GM19238 (cell line): ENCODE data around the gene IFI27.
"Not testable (repeated sequence)": the region's sequence is repeated elsewhere in the genome, so short reads cannot be mapped to it uniquely, and the experiment has no call there.

ENCODE experiments used
- DNase-seq: peaks from one replicate; pipeline ENCODE4 v3.0.0; 2011; ENCODE audit warnings: low spot score; ENCODE audit not compliant: insufficient read length

IFI27 gene

DNA sequence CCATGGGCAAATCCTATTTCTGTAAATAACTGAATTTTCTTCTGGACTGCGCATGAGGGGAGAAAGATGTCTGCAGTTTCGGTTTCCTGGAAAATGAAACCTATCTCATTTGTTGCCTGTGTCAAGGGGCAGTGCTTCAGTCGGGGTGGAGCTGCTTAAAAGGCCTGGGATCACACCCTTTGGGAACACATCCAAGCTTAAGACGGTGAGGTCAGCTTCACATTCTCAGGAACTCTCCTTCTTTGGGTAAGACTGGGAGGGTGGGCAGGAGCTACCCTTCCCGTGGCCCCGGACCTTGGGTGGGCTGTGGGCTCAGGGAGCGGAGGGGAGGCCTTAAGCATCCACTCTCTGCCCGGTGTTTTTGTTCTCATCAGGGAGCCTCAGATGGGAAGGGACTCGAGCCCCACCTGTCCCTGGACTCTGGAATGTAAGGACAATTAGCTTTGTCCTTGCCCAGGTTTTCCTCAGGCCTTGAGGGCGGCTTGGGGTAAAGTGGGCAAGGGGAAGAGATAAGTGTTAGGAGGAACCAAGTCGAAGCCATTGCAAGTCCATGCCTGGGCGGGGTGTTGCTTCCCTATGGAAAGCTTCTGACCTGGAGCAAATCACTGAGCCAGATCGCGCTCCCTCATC, at the start of gene IFI27:
Gene IFI27 (plus strand): TSS at position 185 of the 630 bp plus-strand sequence.
- no peak for DNase-seq

DNA sequence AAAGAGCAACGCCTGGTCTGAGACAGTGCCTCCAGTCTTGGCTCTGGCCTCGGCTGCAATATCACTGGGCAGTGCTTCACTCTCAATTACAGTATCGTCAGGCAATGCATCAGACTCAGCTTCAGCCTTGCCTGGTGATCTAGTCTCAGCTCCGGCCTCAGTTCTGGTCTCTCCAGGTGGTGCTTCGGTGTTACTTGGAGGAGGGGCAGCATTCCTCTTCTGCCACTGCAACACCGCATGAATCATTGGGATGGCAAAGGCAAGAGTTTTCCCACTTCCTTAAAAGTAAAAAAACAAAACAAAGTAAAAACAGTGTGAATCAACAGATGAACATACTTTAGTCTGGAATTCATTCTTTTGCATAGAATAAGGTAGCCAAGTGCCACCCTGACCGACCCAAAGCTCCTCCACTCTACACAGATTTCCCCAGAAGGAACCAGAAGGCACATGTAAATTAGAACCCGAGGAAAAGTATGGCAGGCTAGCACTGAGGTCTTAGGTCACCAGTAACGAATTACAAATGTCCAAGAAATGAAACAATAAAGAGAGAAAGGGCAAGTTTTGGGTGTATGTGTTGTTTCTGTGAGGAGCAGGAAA, 48.1 kb upstream of the IFI27 start:
- no peak for DNase-seq

DNA sequence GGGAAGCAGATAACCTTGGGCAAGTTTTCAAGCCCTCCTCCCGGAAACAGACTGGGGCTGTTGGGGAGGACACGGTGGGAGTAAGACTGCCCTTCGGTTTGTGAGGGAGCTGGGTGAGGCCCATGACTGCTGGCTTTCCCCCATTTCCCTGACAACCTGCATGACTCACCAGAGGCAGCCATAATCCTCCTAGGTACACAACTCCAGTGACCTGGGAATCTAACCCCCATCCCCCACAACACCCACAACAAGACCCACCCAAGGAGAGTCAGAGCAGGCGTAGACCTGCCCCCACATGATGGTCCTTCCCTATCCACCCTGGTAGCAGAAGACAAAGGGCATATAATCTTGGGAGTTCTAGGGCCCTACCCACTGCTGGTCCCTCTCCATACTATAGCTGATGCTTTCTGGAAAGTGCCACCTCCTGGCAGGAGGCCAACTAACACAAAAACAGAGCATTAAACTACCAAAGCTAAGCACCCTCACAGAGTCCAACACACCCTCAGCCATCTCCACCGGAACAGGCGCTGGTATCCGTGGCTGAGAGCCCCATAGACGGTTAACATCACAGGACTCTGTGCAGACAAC, 44.4 kb upstream of the IFI27 start:
- DNase-seq: no peak

DNA sequence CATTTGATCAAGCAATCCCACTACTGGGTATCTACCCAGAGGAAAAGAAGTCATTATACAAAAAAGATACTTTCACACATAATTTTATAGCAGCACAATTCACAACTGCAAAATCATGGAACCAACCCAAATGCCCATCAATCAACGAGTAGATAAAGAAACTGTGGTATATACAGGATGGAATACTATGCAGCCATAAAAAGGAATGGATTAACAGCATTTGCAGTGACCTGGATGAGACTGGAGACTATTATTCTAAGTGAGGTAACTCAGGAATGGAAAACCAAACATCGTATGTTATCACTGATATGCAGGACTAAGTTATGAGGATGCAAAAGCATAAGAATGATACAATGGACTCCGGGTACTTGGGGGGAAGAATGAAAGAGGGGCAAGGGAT, 38.5 kb upstream of the IFI27 start:
- not testable (repeated sequence) for DNase-seq

DNA sequence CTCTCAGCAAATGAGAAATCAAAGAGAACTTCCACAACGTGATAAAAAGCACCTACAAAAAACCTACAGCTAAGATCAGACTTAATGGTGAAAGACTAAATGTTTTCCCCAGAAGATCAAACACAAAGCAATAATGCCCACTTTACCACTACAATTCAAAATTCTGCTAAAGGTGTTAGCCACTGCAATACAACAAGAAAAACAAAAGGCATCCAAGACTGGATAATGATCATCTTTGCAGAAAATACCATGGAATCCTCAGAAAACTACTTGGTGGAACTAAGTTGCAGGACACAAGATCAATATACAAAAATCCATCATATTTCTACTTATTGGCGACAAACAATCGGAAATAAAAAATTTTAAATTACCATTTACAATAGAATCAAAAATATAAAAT, 36.0 kb upstream of the IFI27 start:
- no peak for DNase-seq

DNA sequence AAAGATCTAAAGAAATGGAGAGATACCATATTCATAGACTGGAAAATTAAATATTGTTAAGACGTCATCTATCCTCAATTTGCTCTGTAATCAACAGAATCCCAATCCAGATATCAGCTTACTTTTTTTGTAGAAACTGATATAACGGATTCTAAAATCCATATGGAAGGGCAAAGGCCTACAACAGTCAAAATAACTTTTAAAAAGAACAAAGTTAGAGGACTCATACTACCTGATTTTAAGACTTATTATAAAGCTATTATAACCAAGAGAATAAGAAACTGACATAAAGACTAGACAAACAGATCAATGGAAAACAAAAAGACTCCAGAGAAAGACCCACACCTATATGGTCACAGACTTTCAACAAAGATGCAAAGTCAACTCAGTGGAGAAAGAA, 35.5 kb upstream of the IFI27 start:
- DNase-seq: no peak

DNA sequence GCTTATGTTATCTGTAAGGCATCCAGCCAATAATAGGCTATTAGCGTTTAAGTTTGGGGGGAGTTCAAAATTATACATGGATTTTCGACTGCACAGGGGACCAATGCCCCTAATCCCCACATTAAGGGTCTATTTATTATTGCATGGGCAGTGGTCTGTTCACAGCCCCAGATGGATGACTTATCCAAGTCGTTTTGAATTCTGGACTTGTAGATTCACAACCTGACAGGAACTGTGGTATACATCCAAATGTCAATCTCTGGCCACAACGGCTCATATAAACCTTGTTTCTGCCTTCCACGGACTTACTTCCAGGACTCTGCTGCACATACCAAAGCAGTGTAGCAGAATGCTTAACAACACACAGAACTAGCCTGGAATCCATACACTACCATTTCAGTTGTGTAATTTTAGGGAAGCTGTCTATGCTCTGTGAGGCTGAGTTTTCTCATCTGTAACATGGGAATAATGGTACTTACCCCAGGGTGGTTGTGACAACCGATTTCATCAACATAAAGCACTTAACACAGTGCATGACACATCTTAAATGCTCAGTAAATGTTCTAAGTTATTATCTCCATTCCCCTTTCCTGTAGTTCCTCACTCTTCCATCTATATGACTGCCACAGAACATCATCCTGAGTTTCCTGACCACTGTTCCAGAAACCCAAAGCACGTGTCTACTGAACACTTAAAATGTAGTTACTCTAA, 33.3 kb upstream of the IFI27 start:
- DNase-seq: no peak

DNA sequence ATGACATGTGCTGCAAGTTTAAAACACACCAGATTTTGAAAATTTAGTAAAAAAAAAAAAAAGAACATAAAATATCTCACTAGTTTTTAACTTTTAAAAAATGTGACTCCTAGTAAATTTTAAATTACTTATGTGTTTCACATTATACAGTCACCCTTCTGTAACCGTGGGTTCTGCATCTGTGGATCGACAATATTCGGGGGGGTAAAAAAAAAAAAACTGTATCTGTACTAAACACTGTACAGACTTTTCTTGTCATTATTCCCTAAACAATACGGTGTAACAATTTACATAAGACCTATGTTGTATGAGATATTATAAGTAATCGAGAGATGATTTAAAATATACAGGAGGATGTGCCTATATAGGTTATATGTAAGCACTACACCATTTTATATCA, 32.7 kb upstream of the IFI27 start:
- DNase-seq: no peak

DNA sequence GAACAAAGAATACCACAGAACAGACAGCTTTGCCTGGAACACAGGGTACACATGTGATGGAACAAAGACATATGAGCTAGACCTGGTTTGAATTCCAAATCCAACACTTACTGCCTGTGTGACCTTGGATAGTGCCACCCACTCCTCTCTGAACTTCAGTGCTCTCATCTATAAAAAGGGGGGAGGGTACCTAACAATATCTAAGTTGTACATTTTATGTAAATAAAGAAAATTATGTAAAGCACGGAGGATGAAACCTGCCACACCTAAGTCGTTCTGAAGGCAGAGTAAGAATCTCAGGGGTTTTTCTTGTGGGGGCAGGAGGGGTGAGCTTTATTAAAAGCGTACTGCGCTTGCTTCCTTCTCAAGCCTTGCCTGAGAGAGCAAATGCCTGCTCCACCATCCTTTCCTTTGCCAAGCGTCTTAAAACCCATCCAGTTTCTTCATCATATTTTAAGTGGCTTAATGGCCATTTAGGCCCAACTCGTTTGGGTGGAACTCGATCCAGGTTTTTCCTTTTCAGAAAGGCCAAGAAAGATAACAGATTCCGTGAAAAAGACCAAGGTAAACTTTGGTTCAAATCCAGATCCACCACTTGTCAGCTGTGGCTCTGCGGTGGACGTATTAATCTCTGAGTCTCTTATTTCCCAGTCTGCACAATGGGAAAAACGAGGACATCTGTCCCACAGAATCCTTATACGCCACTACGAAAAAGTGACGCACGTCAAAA, 30.5 kb upstream of the IFI27 start:
- no peak for DNase-seq

DNA sequence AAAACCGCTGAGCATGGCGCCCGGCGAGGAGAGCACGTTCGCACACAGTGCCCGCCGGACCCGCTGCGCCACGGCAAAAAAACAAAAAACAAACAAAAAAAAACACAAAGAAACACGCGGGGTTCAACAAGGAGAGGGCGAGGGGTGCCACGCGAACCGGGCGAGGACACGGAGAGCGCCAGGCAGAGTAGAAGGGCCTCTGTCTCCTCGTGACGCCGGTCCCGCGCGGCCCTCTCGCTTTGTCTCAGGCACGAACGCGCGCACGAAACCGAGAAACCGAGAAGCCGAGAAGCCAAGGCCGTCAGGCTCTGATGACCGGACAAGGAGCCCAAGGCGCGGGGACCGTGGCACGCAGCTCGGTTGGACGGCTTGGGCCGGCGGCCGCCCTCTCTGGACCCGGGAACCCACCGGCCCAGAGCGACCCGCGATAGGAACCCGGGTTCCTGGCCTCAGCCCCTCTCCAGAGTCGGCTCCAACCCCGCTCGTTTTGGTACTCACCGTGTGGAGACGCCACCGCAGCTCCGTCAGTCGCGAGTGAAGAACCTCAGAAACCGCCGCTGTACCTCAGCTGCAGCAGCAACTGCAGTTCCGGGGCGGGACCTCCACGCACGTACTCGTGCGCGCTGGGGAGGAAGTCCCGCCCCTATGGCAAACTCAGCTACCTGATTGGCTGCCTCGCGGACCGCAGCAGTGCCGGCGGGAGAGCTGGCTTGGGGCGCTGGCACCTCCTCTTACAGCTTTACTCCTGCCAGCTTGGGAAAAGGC, 29.7 kb upstream of the IFI27 start, which contains the start of the genes DDX24 and IFI27L1:
Gene DDX24 (minus strand): TSS at position 582 of the 765 bp plus-strand sequence. CDS start 1,460 bp downstream, outside the sequence.
Gene IFI27L1 (plus strand): TSS at position 690 of the 765 bp plus-strand sequence. CDS start 15,628 bp downstream, outside the sequence.
- DNase-seq: peak; percentile 94

DNA sequence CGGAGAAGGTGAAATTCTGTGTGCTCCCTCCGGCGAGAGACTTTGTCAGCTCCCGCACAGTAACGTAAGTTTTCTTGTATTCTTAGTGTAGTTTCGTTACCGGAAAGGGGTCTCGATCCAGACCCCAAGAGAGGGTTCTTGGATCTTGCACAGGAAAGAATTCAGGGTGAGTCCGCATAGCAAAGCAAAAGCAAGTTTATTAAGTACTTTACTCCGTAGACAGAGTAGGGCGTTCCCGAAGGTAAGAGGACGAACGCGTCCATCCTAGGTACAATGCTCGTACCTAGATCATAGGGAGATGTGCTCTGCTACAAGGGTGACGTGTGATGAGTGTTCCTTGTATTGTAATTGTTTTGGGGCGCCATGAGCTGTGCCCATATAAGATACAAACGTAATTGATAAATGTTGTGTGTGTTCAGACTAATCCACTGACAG, 29.1 kb upstream of the IFI27 start:
- DNase-seq: no peak

DNA sequence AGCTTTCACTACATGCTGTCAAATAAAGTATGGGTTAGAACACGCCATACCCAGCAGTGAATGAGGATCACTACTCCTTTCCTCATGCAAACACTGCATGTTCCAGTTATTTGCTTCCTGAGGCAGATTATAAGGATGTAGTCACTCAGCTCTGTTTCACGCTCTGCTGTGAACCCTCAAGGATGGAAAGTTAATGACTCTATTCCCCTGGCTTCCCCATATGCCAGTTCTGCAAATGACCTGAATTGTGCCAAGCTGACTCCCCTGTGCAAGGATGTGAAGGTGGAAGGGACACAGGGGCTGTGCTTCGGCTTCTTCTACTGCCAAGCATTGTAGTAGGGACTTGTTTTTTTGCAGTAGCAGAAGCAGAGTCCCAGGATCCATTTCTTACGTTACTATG, 22.6 kb upstream of the IFI27 start:
- DNase-seq: no peak

DNA sequence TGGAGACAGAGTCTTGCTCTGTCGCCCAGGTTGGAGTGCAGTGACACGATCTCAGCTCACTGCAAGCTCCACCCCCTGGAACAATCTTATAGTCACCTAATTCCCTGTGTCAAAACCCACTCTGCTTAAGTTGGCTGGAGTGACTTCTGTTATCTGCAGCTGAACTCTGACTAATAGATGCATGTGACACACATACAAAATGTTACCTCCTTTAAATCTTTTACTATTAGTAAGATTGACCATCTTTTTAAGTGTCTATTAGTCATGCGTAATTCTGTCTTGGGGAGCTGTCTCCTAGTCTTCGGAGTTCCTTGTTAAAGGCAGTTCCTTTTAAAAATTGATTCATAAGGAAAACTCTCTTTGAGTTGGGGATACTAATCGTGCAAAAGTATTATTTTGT, 22.0 kb upstream of the IFI27 start:
- DNase-seq: no peak

DNA sequence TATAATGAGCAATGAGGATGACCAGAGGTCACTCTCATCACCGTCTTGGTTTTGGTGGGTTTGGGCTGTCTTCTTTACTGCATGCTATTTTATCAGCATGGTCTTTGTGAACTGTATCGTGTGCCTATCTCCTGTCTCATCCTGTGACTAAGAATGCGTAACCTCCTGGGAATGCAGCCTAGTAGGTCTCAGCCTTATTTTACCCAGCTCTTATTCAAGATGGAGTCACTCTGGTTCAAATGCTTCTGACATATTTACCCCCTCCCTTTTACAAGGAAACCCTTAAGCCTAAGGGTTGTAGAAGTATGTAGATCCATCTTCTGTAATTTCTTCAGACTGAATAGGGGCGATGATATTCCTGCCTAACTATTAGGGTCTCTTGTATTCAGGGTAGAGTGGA, 21.1 kb upstream of the IFI27 start:
- DNase-seq: no peak

DNA sequence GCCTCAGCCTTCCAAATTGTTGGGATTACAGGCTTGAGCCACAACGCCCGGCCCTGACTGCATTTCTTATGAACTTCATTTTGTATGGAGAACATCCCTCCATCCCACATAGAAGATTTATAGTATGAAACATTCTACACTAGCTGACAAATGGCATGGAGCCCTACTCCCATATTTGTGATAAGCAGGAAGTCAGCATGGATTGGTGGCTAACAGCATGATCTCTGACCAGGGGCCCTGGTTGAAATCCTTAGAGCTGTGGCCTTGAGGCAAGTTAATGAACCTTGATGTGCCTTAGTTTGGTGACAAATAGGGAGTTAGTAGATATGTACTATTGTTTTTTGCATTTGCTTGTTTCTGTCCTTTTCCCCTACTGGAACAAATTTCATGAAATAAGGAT, 17.1 kb upstream of the IFI27 start:
- no peak for DNase-seq

DNA sequence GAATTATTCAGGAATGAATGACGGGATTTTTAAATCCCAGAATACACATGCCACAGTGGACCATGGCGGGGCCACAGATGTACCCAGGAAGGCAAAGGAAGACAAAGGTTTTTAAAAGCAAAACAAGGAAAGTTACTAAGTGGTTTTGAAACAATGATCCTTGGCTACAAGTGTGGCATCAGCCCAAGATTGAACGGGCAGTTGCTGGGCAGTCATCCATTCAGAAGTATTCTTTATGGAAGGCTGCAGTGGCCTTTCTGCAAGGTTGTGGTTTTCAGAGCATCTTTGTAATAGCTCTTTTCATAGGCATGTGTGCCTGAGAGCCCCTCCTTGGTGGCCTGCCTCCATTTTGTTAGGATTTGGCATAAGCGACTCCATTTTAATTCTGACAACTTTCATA, 13.4 kb upstream of the IFI27 start:
- no peak for DNase-seq

DNA sequence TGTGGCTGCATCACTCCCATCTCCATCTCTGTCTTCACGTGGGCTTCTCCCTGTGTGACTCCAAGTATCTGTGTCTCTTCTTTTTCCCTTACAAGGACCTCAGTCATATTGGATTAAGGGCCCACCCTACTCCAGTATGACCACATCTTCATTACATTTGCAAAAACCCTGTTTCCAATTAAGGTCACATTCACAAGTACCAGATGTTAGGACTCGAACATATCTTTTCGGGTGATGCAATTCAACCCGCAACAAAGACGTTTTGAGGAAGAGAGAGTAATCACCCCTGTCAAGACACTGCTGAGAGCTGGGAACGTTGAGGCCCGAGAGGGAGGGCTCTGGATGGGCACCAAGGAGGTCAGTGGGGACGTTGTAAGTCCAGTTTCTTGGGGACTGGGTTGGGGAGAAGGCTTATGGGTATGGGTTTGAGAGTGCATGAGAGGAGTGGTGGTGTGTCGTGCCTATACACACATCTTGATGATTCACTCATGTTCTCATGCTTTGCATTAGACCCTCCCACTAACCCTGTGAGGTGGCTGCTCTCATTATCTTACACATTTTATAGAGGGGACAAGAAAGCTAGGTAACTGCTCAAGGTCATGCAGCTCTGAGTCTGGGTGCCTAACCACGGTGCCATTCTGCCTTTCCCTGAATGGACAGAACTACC, 12.1 kb upstream of the IFI27 start:
- no peak for DNase-seq

DNA sequence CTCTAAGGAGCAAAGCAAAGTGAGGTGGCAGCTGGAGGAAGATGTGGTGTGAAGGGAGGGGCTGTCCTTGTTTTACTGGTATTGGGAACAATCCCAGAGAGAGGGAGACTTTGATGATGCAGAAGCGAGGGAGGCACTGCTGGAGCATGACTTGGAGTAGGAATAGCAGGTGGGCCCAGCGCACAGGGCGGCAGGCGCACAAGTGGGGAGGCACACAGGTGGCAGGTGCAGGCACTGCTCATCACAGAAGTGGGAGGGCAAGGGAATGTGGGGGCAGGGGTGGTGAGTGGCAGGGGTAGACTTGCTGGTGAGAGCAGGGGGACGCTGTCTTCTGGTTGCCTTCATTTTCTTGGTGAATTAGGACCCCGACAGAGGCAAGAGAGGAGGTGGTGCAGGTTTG, 11.5 kb upstream of the IFI27 start:
- no peak for DNase-seq

DNA sequence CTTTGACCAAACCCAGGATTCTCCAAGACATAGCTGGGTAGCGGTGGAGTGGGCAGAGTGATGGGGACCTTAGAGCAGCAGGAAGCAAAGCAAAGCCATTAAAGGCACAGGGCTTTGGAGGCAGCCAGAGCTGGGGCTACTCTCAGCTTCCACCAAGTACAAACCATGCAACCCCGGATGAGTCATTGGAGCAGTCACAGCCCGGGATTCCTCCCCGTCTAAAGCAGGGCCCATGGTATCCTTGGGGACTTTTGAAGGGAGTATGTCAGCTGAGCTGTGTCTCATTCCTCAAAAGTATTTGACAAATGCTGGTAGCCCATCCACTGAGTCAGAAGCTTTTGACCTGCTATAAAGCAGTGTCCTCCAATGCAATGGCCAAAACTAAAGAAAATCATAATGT, 9.7 kb upstream of the IFI27 start:
- no peak for DNase-seq

DNA sequence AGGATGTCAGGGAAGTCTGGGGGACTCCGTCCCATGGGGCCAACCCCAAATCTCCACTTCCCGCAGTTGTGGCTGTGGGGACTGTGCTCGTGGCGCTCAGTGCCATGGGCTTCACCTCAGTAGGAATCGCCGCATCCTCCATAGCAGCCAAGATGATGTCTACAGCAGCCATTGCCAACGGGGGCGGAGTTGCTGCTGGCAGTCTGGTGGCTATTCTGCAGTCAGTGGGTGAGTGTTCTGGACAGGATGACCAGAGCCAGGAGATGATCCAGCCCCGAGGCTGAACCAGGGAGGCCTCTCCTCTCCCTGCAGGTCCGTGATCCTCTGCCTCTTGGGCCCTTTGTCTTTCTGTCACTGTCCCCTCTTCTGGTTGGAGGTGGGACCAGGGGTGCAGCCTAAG, 8.8 kb upstream of the IFI27 start:
- DNase-seq: no peak
